ENCODE results near the gene UBIAD1. TPM values are rescaled to one million over a fixed set of nuclear protein-coding genes. Genes with fewer than 3 reads are reported as not detected.

The UBIAD1 gene
- total and polyA plus RNA-seq, 2 experiments from 2014 or later: 13.7 to 31.6 TPM

DNA sequence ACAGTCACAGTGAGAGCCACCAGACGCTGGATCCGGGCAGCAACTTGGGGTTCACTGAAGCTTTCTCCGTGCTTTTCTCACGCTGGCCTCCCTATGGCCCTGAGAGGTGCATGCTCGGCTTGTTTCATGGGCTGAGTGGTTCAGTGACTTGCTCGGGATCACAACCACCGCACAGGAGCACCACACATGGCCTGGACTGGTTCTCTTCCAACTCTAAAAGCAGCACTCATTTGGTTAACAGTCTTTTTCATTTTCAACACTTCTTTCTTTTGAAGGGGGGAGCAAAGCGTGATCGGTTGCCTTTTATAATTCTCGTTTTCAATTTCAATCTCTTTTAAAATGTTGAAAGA lies 26.2 kb downstream of the UBIAD1 start:
- no peak for TF ChIP-seq ZNF114 (CRISPR knock-in tag; IDR thresholded peaks at IDR 0.05)
- TF ChIP-seq POLR2AphosphoS5 (IDR thresholded peaks at IDR 0.05; ENCODE audit: low read depth): no peak
- TF ChIP-seq, protein P1, sequence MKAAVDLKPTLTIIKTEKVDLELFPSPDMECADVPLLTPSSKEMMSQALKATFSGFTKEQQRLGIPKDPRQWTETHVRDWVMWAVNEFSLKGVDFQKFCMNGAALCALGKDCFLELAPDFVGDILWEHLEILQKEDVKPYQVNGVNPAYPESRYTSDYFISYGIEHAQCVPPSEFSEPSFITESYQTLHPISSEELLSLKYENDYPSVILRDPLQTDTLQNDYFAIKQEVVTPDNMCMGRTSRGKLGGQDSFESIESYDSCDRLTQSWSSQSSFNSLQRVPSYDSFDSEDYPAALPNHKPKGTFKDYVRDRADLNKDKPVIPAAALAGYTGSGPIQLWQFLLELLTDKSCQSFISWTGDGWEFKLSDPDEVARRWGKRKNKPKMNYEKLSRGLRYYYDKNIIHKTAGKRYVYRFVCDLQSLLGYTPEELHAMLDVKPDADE (IDR thresholded peaks at IDR 0.05): no peak
- TF ChIP-seq EZH2 (IDR thresholded peaks at IDR 0.05; ENCODE audit: low read depth, unreplicated experiment): no peak
- TF ChIP-seq, protein P2, sequence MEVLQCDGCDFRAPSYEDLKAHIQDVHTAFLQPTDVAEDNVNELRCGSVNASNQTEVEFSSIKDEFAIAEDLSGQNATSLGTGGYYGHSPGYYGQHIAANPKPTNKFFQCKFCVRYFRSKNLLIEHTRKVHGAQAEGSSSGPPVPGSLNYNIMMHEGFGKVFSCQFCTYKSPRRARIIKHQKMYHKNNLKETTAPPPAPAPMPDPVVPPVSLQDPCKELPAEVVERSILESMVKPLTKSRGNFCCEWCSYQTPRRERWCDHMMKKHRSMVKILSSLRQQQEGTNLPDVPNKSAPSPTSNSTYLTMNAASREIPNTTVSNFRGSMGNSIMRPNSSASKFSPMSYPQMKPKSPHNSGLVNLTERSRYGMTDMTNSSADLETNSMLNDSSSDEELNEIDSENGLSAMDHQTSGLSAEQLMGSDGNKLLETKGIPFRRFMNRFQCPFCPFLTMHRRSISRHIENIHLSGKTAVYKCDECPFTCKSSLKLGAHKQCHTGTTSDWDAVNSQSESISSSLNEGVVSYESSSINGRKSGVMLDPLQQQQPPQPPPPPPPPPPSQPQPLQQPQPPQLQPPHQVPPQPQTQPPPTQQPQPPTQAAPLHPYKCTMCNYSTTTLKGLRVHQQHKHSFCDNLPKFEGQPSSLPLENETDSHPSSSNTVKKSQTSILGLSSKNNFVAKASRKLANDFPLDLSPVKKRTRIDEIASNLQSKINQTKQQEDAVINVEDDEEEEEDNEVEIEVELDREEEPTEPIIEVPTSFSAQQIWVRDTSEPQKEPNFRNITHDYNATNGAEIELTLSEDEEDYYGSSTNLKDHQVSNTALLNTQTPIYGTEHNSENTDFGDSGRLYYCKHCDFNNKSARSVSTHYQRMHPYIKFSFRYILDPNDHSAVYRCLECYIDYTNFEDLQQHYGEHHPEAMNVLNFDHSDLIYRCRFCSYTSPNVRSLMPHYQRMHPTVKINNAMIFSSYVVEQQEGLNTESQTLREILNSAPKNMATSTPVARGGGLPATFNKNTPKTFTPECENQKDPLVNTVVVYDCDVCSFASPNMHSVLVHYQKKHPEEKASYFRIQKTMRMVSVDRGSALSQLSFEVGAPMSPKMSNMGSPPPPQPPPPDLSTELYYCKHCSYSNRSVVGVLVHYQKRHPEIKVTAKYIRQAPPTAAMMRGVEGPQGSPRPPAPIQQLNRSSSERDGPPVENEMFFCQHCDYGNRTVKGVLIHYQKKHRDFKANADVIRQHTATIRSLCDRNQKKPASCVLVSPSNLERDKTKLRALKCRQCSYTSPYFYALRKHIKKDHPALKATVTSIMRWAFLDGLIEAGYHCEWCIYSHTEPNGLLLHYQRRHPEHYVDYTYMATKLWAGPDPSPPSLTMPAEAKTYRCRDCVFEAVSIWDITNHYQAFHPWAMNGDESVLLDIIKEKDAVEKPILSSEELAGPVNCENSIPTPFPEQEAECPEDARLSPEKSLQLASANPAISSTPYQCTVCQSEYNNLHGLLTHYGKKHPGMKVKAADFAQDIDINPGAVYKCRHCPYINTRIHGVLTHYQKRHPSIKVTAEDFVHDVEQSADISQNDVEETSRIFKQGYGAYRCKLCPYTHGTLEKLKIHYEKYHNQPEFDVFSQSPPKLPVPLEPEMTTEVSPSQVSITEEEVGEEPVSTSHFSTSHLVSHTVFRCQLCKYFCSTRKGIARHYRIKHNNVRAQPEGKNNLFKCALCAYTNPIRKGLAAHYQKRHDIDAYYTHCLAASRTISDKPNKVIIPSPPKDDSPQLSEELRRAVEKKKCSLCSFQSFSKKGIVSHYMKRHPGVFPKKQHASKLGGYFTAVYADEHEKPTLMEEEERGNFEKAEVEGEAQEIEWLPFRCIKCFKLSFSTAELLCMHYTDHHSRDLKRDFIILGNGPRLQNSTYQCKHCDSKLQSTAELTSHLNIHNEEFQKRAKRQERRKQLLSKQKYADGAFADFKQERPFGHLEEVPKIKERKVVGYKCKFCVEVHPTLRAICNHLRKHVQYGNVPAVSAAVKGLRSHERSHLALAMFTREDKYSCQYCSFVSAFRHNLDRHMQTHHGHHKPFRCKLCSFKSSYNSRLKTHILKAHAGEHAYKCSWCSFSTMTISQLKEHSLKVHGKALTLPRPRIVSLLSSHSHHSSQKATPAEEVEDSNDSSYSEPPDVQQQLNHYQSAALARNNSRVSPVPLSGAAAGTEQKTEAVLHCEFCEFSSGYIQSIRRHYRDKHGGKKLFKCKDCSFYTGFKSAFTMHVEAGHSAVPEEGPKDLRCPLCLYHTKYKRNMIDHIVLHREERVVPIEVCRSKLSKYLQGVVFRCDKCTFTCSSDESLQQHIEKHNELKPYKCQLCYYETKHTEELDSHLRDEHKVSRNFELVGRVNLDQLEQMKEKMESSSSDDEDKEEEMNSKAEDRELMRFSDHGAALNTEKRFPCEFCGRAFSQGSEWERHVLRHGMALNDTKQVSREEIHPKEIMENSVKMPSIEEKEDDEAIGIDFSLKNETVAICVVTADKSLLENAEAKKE (CRISPR knock-in tag; IDR thresholded peaks at IDR 0.05): no peak
- TF ChIP-seq ZNF331 (CRISPR knock-in tag; IDR thresholded peaks at IDR 0.05; ENCODE audit: low read depth): no peak
- TF ChIP-seq STAT1 (IDR thresholded peaks at IDR 0.05; ENCODE audit: unreplicated experiment): no peak
- no peak for TF ChIP-seq NANOG (IDR thresholded peaks at IDR 0.05; ENCODE audit: borderline replicate concordance)
- TF ChIP-seq EZH2phosphoT487 (IDR thresholded peaks at IDR 0.05; ENCODE audit: unreplicated experiment): no peak
- no peak for TF ChIP-seq CREB1 (CRISPR knock-in tag; IDR thresholded peaks at IDR 0.05; ENCODE audit: low read depth)
- no peak for DNase-seq (ENCODE audit: low spot score)
- no peak overlapping the region for H3K4me2 ChIP-seq
- Mint-ChIP-seq H3K27me3 (ENCODE audit: insufficient read depth, low read depth, poor library complexity) (peaks cover 13% of the 10 kb centered on the region), H3K9me3 (no peaks in the 10 kb centered on the region), H3K4me3 (no peak overlapping the region), H3K27ac (peak overlapping the region; percentile 87), H3K4me1 (peaks cover 11% of the 10 kb centered on the region), H3K36me3 (ENCODE audit: low read depth) (peaks cover 14% of the 10 kb centered on the region)
- H3F3A ChIP-seq (replicated peaks; ENCODE audit: low read depth): 0 out of 2 replicates have a peak, but pooled peaks cover 5% of the 10 kb centered on the region
- H3K4me1 ChIP-seq (ENCODE audit: insufficient read depth): peaks cover 15% of the 10 kb centered on the region
- H3K4me3 ChIP-seq: no peak overlapping the region
- peak; percentile 67 for ATAC-seq
- H3K79me2 ChIP-seq (replicated peaks; ENCODE audit: insufficient read depth): no peaks in the 10 kb centered on the region
- peak overlapping the region; percentile 91 for H3K27ac ChIP-seq (ENCODE audit: low read depth)
- H4K20me1 ChIP-seq (replicated peaks; ENCODE audit: insufficient read depth): no peaks in the 10 kb centered on the region
- H3K27me3 ChIP-seq (ENCODE audit: insufficient read depth): no peaks in the 10 kb centered on the region
- H2AFZ ChIP-seq: no peak overlapping the region
- no peaks in the 10 kb centered on the region; the same call in 1 of the 2 replicates for H3K9me2 ChIP-seq (ENCODE audit: insufficient read depth)
- no peaks in the 10 kb centered on the region for H3K36me3 ChIP-seq (ENCODE audit: insufficient read depth)
